GM12878 (cell line): ENCODE data around the gene HADHA. TPM values are rescaled to one million over a fixed set of nuclear protein-coding genes. Genes with fewer than 3 reads are reported as not detected.

ENCODE experiments used
- ATAC-seq: fragments of 200-7000 bp; cut with Tn5 transposase; 3 replicates; pipeline ENCODE4 v1.9.1; 2020; ENCODE audit warnings: mild to moderate bottlenecking, moderate library complexity
- BruUV-seq: library from RNA; stranded (reverse); fragments of 400-500 nt; replicated peaks from 2 replicates; lab custom pipeline; 2021; lab: Mats Ljungman, UMichigan
- CTCF ChIA-PET: fragments of 300-600 bp; sonication (Branson Sonifier 250); formaldehyde crosslinking; extraction: SDS; loops from one replicate; lab custom pipeline; 2021; ENCODE audit warnings: inconsistent platforms; lab: Yijun Ruan, JAX
- POLR2A ChIA-PET: fragments of 350-600 bp; formaldehyde crosslinking; extraction: SDS; loops from one replicate; lab custom pipeline; 2021; ENCODE audit warnings: inconsistent platforms; lab: Charles Lee
- RAD21 ChIA-PET: fragments of 300-600 bp; sonication (Branson Sonifier 250); formaldehyde crosslinking; loops from one replicate; lab custom pipeline; 2023; ENCODE audit warnings: antibody characterized with exemption; ENCODE audit not compliant: unreplicated experiment; lab: Charles Lee
- SMC1A ChIA-PET: fragments of 300-600 bp; sonication (Branson Sonifier 250); formaldehyde crosslinking; loops from one replicate; lab custom pipeline; 2023; ENCODE audit not compliant: unreplicated experiment, uncharacterized antibody; lab: Charles Lee
- DNase-seq: peaks from one replicate; pipeline ENCODE4 v3.0.0-alpha.2; 2011; ENCODE audit warnings: low read depth, low spot score
- FAIRE-seq: peaks from 3 replicates; lab custom pipeline; 2011; peaks lifted over from hg19 to GRCh38; lab: Jason Lieb, UNC
- H2AFZ ChIP-seq: 2 replicates; pipeline ENCODE4 v1.6.0; 2011; ENCODE audit warnings: low read depth, low read length, control low read depth; ENCODE audit not compliant: control insufficient read depth
- H3K27ac ChIP-seq: 2 replicates; pipeline ENCODE4 v1.5.1; 2011; ENCODE audit warnings: control low read depth; ENCODE audit not compliant: control insufficient read depth, insufficient read depth
- H3K27me3 ChIP-seq, 2 experiments: replicated peaks in 1 of 2; 2 replicates each; pipeline versions ENCODE4 v1.6.0 to v1.6.1; 2011; ENCODE audit warnings: low read length in 1 of 2; ENCODE audit not compliant: control insufficient read depth in 2 of 2, insufficient read depth in 2 of 2
- H3K36me3 ChIP-seq, 2 experiments: 2 replicates each; pipeline ENCODE4 v1.5.1; 2011; ENCODE audit warnings: low read length in 1 of 2; ENCODE audit not compliant: control insufficient read depth in 2 of 2, insufficient read depth in 2 of 2
- H3K4me1 ChIP-seq: 2 replicates; pipeline ENCODE4 v1.6.1; 2011; ENCODE audit warnings: mild to moderate bottlenecking, low read length, moderate library complexity, mixed read lengths; ENCODE audit not compliant: control insufficient read depth, insufficient read depth
- H3K4me2 ChIP-seq: 2 replicates; pipeline ENCODE4 v1.6.0; 2011; ENCODE audit warnings: control low read depth; ENCODE audit not compliant: control insufficient read depth, insufficient read depth
- H3K4me3 ChIP-seq: fragments of 200-600 bp; sonication (generic); 2 replicates; pipeline ENCODE4 v1.5.1; 2016
- H3K79me2 ChIP-seq: 2 replicates; pipeline ENCODE4 v1.6.0; 2011; ENCODE audit warnings: low read length; ENCODE audit not compliant: control insufficient read depth, insufficient read depth
- H3K9ac ChIP-seq: 2 replicates; pipeline ENCODE4 v1.8.0; 2011; ENCODE audit warnings: low read length, control low read depth, mixed read lengths; ENCODE audit not compliant: control insufficient read depth, insufficient read depth
- H3K9me3 ChIP-seq: replicated peaks from 3 replicates; pipeline ENCODE4 v1.5.1; 2011; ENCODE audit warnings: mild to moderate bottlenecking, low read length; ENCODE audit not compliant: control insufficient read depth, insufficient read depth
- H4K20me1 ChIP-seq: 2 replicates; pipeline ENCODE4 v1.6.0; 2011; ENCODE audit not compliant: control insufficient read depth, insufficient read depth
- IKZF1 ChIP-seq: fragments of 450-650 bp; conservative IDR thresholded peaks from 2 replicates; pipeline ENCODE4 v1.6.1; 2017; ENCODE audit warnings: antibody characterized with exemption, mild to moderate bottlenecking
- NRF1 ChIP-seq: conservative IDR thresholded peaks from 2 replicates; pipeline ENCODE4 v1.6.1; 2011; ENCODE audit warnings: mild to moderate bottlenecking, low read depth, low read length, improper control_type of control experiment
- POU2F2 ChIP-seq: IDR thresholded peaks from 3 replicates; pipeline ENCODE4 v1.6.1; 2011; ENCODE audit warnings: low read depth, mild to moderate bottlenecking, low read length, borderline replicate concordance
- USF1 ChIP-seq: IDR thresholded peaks from 2 replicates; pipeline ENCODE4 v1.6.1; 2011; ENCODE audit warnings: borderline replicate concordance, low read depth, mild to moderate bottlenecking, moderate library complexity, mixed read lengths, low read length; ENCODE audit not compliant: insufficient read depth; ENCODE audit errors: extremely low read length
- WGBS: methylation state at CpG from one replicate; pipeline ENCODE4 v1.1.6; 2016; ENCODE audit warnings: low lambda C conversion rate; ENCODE audit not compliant: insufficient replicate concordance, insufficient coverage; ENCODE audit errors: missing lambda C conversion rate; 5-methylcytosine and 5-hydroxymethylcytosine counted together
- in situ Hi-C: fragments of 300-500 bp; cut with MboI; formaldehyde crosslinking; loops from 9 replicates; pipeline ENCODE4 v1.14.3; 2018; ENCODE audit warnings: mixed read lengths
- intact Hi-C: fragments of 100-400 bp; cut with micrococcal nuclease; formaldehyde crosslinking; loops from one replicate; pipeline ENCODE4 v1.14.2; 2022; ENCODE audit not compliant: unreplicated experiment
- polyA plus RNA-seq, 11 experiments: library from polyadenylated mRNA; depleted of rRNA in 4 of 11; unstranded in 6 of 11; stranded (reverse) in 5 of 11; fragments of >200 nt; fragmentation: Nextera tagmentation in 4 of 11; fragmentation: Illumina TruSeq in 1 of 11; extraction: Ambion mirVana in 4 of 11; extraction: Trizol in 1 of 11; gene quantifications; 1 replicate in 1 of 11; 2 replicates in 10 of 11; pipeline versions ENCODE4 v1.2.1 to v1.2.3, GENCODE V29; 2011 to 2016; ENCODE audit warnings: inconsistent platforms in 2 of 11, missing spikeins in 2 of 11, low read depth in 1 of 11
- total RNA-seq, 4 experiments: library from RNA; depleted of rRNA in 3 of 4; stranded (reverse); fragments of >200 nt in 3 of 4; fragmentation: Illumina TruSeq in 1 of 4; extraction: Trizol in 1 of 4; gene quantifications; 2 replicates each; pipeline versions ENCODE4 v1.2.1 to v1.2.3, GENCODE V29; 2013 to 2021

The HADHA gene
- total and polyA plus RNA-seq, 10 of the 15 experiments (the other 5 are each of a cell fraction or from before 2014, with no cell fraction given), result 109 to 207 (median 165) TPM

- no peaks in the 10 kb centered on the region for H3K36me3 ChIP-seq
- H3K27ac ChIP-seq, result no peak within 1 kb of the TSS
- TF ChIP-seq USF1 (peak; percentile 26), POU2F2 (no peak), NRF1 (no peak), IKZF1 (0 out of 2 replicates have a peak, but pooled peaks have one; percentile 36)
- peak; percentile 23; the same call in 2 of the 3 replicates for ATAC-seq
- SMC1A ChIA-PET, result no interaction called here
- no peaks in the 10 kb centered on the region; the same call in 1 of the 2 replicates for H4K20me1 ChIP-seq
- WGBS, result under 1% methylated on average over 43 of the region's 102 CpGs
- POLR2A ChIA-PET, result no interaction called here
- no peak within 1 kb of the TSS for H3K9ac ChIP-seq
- RAD21 ChIA-PET, result interaction anchor here (0.7 kb wide), 1 partner anchor 153 kb away, joined by 3 read pairs; no protein-coding TSS in a partner anchor
- H2AFZ ChIP-seq, result peak within 1 kb of the TSS; percentile 34; the same call in 1 of the 2 replicates
- H3K4me1 ChIP-seq, result no peaks in the 10 kb centered on the region
- no peak for DNase-seq
- no peaks in the 10 kb centered on the region for H3K9me3 ChIP-seq
- in situ Hi-C loops, result no loop called here
- H3K27me3 ChIP-seq, result peaks cover 0 to 7% of the 10 kb centered on the region in 2 experiments; a peak in 3 of 4 replicates
- no peaks in the 10 kb centered on the region for H3K79me2 ChIP-seq
- peak within 1 kb of the TSS; percentile 36; the same call in 1 of the 2 replicates for H3K4me3 ChIP-seq
- FAIRE-seq, result no peak
- CTCF ChIA-PET, result no interaction called here
- intact Hi-C loops, result no loop called here
- H3K4me2 ChIP-seq, result peak within 1 kb of the TSS; percentile 82
- no TSS peak for BruUV-seq
Measured at GRCh38 chr2:26172871-26173775, 71.3 kb downstream of the HADHA start, which contains the start of gene GAREM2. GAREM2 (plus strand) TSS chr2:26173088; CDS start chr2:26173221, 133 bp downstream.
